K562 (cell line): Measurements from ENCODE around the gene TYROBP. TPM values are rescaled to one million over a fixed set of nuclear protein-coding genes. Genes with fewer than 3 reads are reported as not detected.
A peak's percentile ranks its signal among the peaks of the same experiment; 100 is the strongest.

Source experiments
- ARID2 ChIP-seq: fragments of 450-650 bp; IDR thresholded peaks from 2 replicates; pipeline ENCODE4 v1.6.1; 2017; ENCODE audit warnings: antibody characterized with exemption, mild to moderate bottlenecking
- BRF2 ChIP-seq: IDR thresholded peaks from 3 replicates; pipeline ENCODE4 v1.6.1; 2011; ENCODE audit warnings: borderline replicate concordance, mild to moderate bottlenecking; ENCODE audit not compliant: insufficient read length, insufficient read depth
- CHD1 ChIP-seq: fragments of 200-600 bp; sonication (generic); IDR thresholded peaks from one replicate; pipeline ENCODE4 v1.6.1; 2012; ENCODE audit warnings: mild to moderate bottlenecking, moderate library complexity, low read length, inconsistent platforms
- CHD2 ChIP-seq: IDR thresholded peaks from 2 replicates; pipeline ENCODE4 v1.6.1; 2011; ENCODE audit warnings: low read depth, low read length
- GTF2E2 ChIP-seq: fragments of 200-800 bp; sonication (Bioruptor generic); IDR thresholded peaks from 2 replicates; pipeline ENCODE4 v1.6.1; 2016; ENCODE audit warnings: missing genetic modification characterization, missing compliant biosample characterization
- KAT7 ChIP-seq: sonication (generic); formaldehyde crosslinking; IDR thresholded peaks from 2 replicates; pipeline ENCODE4 v1.8.0; 2022; ENCODE audit warnings: missing genetic modification reagents, mild to moderate bottlenecking, borderline replicate concordance
- MTA3 ChIP-seq: fragments of 450-650 bp; formaldehyde crosslinking; IDR thresholded peaks from 2 replicates; pipeline ENCODE4 v1.6.1; 2017; ENCODE audit warnings: mild to moderate bottlenecking, borderline replicate concordance
- MYC ChIP-seq, 2 experiments: fragments of 250-450 bp in 1 of 2; sonication (Bioruptor Pico) in 1 of 2; IDR thresholded peaks; 2 replicates each; pipeline versions ENCODE4 v1.5.1 to v1.6.1; 2012 to 2021; ENCODE audit warnings: low read depth in 2 of 2, borderline replicate concordance in 1 of 2, improper control_type of control experiment in 1 of 2, low read length in 1 of 2, mild to moderate bottlenecking in 1 of 2, moderate library complexity in 1 of 2
- RBM34 ChIP-seq: fragments of 200-400 bp; formaldehyde crosslinking; IDR thresholded peaks from 2 replicates; pipeline ENCODE4 v1.6.1; 2018; ENCODE audit warnings: low read length, borderline replicate concordance; ENCODE audit not compliant: insufficient read depth
- TBL1XR1 ChIP-seq, 2 experiments: IDR thresholded peaks; 2 replicates each; pipeline ENCODE4 v1.6.1; 2012; ENCODE audit warnings: improper control_type of control experiment in 2 of 2, low read length in 2 of 2, mild to moderate bottlenecking in 1 of 2
- ZBTB40 ChIP-seq, 2 experiments: fragments of 450-650 bp in 1 of 2; sonication (generic) in 1 of 2; formaldehyde crosslinking in 1 of 2; IDR thresholded peaks; 2 replicates each; pipeline versions ENCODE4 v1.7.1 to v1.9.0; 2016 to 2022; ENCODE audit warnings: inconsistent platforms in 1 of 2, mild to moderate bottlenecking in 1 of 2, missing genetic modification reagents in 1 of 2
- ZKSCAN8 ChIP-seq: fragments of 200-800 bp; sonication (Bioruptor generic); IDR thresholded peaks from 2 replicates; pipeline ENCODE4 v1.6.1; 2016; ENCODE audit warnings: missing genetic modification characterization, missing compliant biosample characterization
- polyA plus RNA-seq, 8 experiments: library from polyadenylated mRNA; depleted of rRNA in 4 of 8; stranded (reverse) in 5 of 8; unstranded in 3 of 8; fragments of >200 nt; fragmentation: Nextera tagmentation in 2 of 8; fragmentation: Illumina TruSeq in 1 of 8; extraction: Ambion mirVana in 2 of 8; extraction: Trizol in 1 of 8; gene quantifications; 2 replicates each; pipeline versions ENCODE4 v1.2.1 to v1.2.3, GENCODE V29; 2011 to 2014; ENCODE audit warnings: inconsistent platforms in 1 of 8, missing spikeins in 1 of 8
- total RNA-seq, 7 experiments: library from RNA; depleted of rRNA in 6 of 7; stranded (reverse); fragments of >200 nt in 6 of 7; fragmentation: Illumina TruSeq in 2 of 7; extraction: Trizol in 2 of 7; gene quantifications; 2 replicates each; pipeline versions ENCODE4 v1.2.1 to v1.2.3, GENCODE V29; 2011 to 2021; ENCODE audit warnings: low replicate concordance in 1 of 7

Gene TYROBP
- total and polyA plus RNA-seq, 9 of the 15 experiments (the other 6 are each of a cell fraction or from before 2014, with no cell fraction given), result 0.72 to 8.2 (median 2.4) TPM

GRCh38 chr19:35899547-35900214 lies 8.4 kb downstream of the TYROBP start (continued):
- TF ChIP-seq ZBTB40 (IDR thresholded peaks at IDR 0.05) (peak; percentile 43; the same call in 1 of the 2 replicates), ZBTB40 (CRISPR knock-in tag; IDR thresholded peaks at IDR 0.05) (no peak), CHD1 (no peak), BRF2 (no peak), ZKSCAN8 (CRISPR knock-in tag) (no peak), MTA3 (peak; percentile 35; the same call in 1 of the 2 replicates), MYC (IDR thresholded peaks at IDR 0.05; ENCODE audit: low read depth, low read length) (peak; percentile 68; the same call in 1 of the 2 replicates), MYC (CRISPR knock-in tag; IDR thresholded peaks at IDR 0.05; ENCODE audit: borderline replicate concordance, low read depth) (no peak), RBM34 (no peak), TBL1XR1 (IDR thresholded peaks at IDR 0.05; ENCODE audit: low read length in 2 of 2) (peak in 1 of 2 experiments; percentile 55; a peak in 1 of 4 replicates), GTF2E2 (tag) (no peak), CHD2 (peak; percentile 35; the same call in 1 of the 2 replicates), KAT7 (CRISPR knock-in tag) (no peak), ARID2 (no peak)
